A549 (cell line): ENCODE data around the gene EPYC.

ENCODE experiments used
- BHLHE40 ChIP-seq: IDR thresholded peaks from 2 replicates; pipeline ENCODE4 v1.6.1; 2012; ENCODE audit warnings: low read depth, low read length, inconsistent platforms
- CHD4 ChIP-seq: fragments of 200-600 bp; sonication (generic); IDR thresholded peaks from 2 replicates; pipeline ENCODE4 v1.6.1; 2016; ENCODE audit warnings: antibody characterized with exemption, mild to moderate bottlenecking, borderline replicate concordance
- CTCF ChIP-seq: fragments of >200 bp; sonication (Bioruptor Twin); formaldehyde crosslinking; IDR thresholded peaks from 3 replicates; pipeline ENCODE4 v1.5.1; 2016
- EHMT2 ChIP-seq: fragments of 200-600 bp; sonication (generic); IDR thresholded peaks from 2 replicates; pipeline ENCODE4 v1.6.1; 2016; ENCODE audit warnings: antibody characterized with exemption, low read depth, mild to moderate bottlenecking, moderate library complexity
- EP300 ChIP-seq, 2 experiments: fragments of >200 bp; sonication (Bioruptor Twin); formaldehyde crosslinking; IDR thresholded peaks; 2 replicates in 1 of 2; 3 replicates in 1 of 2; pipeline ENCODE4 v1.6.1; 2016 to 2017
- ESRRA ChIP-seq: fragments of 150-350 bp; IDR thresholded peaks from 2 replicates; pipeline ENCODE4 v1.6.1; 2014; ENCODE audit warnings: mild to moderate bottlenecking, low read length, borderline replicate concordance
- FOSL2 ChIP-seq, 2 experiments: fragments of 450-650 bp in 1 of 2; fragments of >200 bp in 1 of 2; sonication (Bioruptor Twin) in 1 of 2; formaldehyde crosslinking; IDR thresholded peaks; 2 replicates each; pipeline versions ENCODE4 v1.5.0 to v1.6.1; 2016 to 2020; ENCODE audit warnings: mild to moderate bottlenecking in 1 of 2, moderate library complexity in 1 of 2
- KDM1A ChIP-seq: fragments of 200-600 bp; sonication (generic); IDR thresholded peaks from 2 replicates; pipeline ENCODE4 v1.6.1; 2016; ENCODE audit warnings: low read depth, mild to moderate bottlenecking
- MAX ChIP-seq: IDR thresholded peaks from 2 replicates; pipeline ENCODE4 v1.6.1; 2012
- NFE2L2 ChIP-seq: fragments of 150-350 bp; conservative IDR thresholded peaks from 2 replicates; pipeline ENCODE4 v1.6.1; 2014; ENCODE audit warnings: low read length
- POLR2A ChIP-seq: IDR thresholded peaks from 2 replicates; pipeline ENCODE4 v1.6.1; 2012; ENCODE audit warnings: mild to moderate bottlenecking, low read length
- REST ChIP-seq: fragments of 200-600 bp; sonication (generic); IDR thresholded peaks from 2 replicates; pipeline ENCODE4 v1.6.1; 2016; ENCODE audit warnings: antibody characterized with exemption, mild to moderate bottlenecking, moderate library complexity
- USF2 ChIP-seq: fragments of 450-650 bp; IDR thresholded peaks from 2 replicates; pipeline ENCODE4 v1.6.1; 2014; ENCODE audit warnings: antibody characterized with exemption
- ZNF302 ChIP-seq: fragments of 250-450 bp; sonication (Bioruptor Pico); IDR thresholded peaks from 2 replicates; pipeline ENCODE4 v1.9.0; 2021; ENCODE audit warnings: inconsistent platforms, mild to moderate bottlenecking, moderate library complexity

- no peak for TF ChIP-seq CTCF
- TF ChIP-seq USF2, result no peak
- TF ChIP-seq CHD4, result no peak
- TF ChIP-seq ZNF302 (CRISPR knock-in tag), result no peak
- no peak for TF ChIP-seq BHLHE40
- TF ChIP-seq POLR2A, result no peak
- no peak for TF ChIP-seq MAX
- TF ChIP-seq REST, result no peak
- no peak for TF ChIP-seq FOSL2 (IDR thresholded peaks at IDR 0.05)
- no peak for TF ChIP-seq FOSL2 (CRISPR knock-in tag; IDR thresholded peaks at IDR 0.05)
- TF ChIP-seq EP300 (IDR thresholded peaks at IDR 0.05), result no peak
- TF ChIP-seq KDM1A, result no peak
- no peak for TF ChIP-seq ESRRA
- no peak for TF ChIP-seq NFE2L2
- no peak for TF ChIP-seq EHMT2
Measured at GRCh38 chr12:90979951-90980350, 24.8 kb downstream of the EPYC start.
